GM12878 (cell line): ENCODE data around the gene CMSS1. TPM values are rescaled to one million over a fixed set of nuclear protein-coding genes. Genes with fewer than 3 reads are reported as not detected.

Experiments
- ATAC-seq: fragments of 200-7000 bp; cut with Tn5 transposase; 3 replicates; pipeline ENCODE4 v1.9.1; 2020; ENCODE audit warnings: mild to moderate bottlenecking, moderate library complexity
- BruUV-seq: library from RNA; stranded (reverse); fragments of 400-500 nt; replicated peaks from 2 replicates; lab custom pipeline; 2021; lab: Mats Ljungman, UMichigan
- CTCF ChIA-PET: fragments of 300-600 bp; sonication (Branson Sonifier 250); formaldehyde crosslinking; extraction: SDS; loops from one replicate; lab custom pipeline; 2021; ENCODE audit warnings: inconsistent platforms; lab: Yijun Ruan, JAX
- POLR2A ChIA-PET: fragments of 350-600 bp; formaldehyde crosslinking; extraction: SDS; loops from one replicate; lab custom pipeline; 2021; ENCODE audit warnings: inconsistent platforms; lab: Charles Lee
- RAD21 ChIA-PET: fragments of 300-600 bp; sonication (Branson Sonifier 250); formaldehyde crosslinking; loops from one replicate; lab custom pipeline; 2023; ENCODE audit warnings: antibody characterized with exemption; ENCODE audit not compliant: unreplicated experiment; lab: Charles Lee
- SMC1A ChIA-PET: fragments of 300-600 bp; sonication (Branson Sonifier 250); formaldehyde crosslinking; loops from one replicate; lab custom pipeline; 2023; ENCODE audit not compliant: unreplicated experiment, uncharacterized antibody; lab: Charles Lee
- DNase-seq: peaks from one replicate; pipeline ENCODE4 v3.0.0-alpha.2; 2011; ENCODE audit warnings: low read depth, low spot score
- FAIRE-seq: peaks from 3 replicates; lab custom pipeline; 2011; peaks lifted over from hg19 to GRCh38; lab: Jason Lieb, UNC
- H2AFZ ChIP-seq: 2 replicates; pipeline ENCODE4 v1.6.0; 2011; ENCODE audit warnings: low read depth, low read length, control low read depth; ENCODE audit not compliant: control insufficient read depth
- H3K27ac ChIP-seq: 2 replicates; pipeline ENCODE4 v1.5.1; 2011; ENCODE audit warnings: control low read depth; ENCODE audit not compliant: control insufficient read depth, insufficient read depth
- H3K27me3 ChIP-seq, 2 experiments: replicated peaks in 1 of 2; 2 replicates each; pipeline versions ENCODE4 v1.6.0 to v1.6.1; 2011; ENCODE audit warnings: low read length in 1 of 2; ENCODE audit not compliant: control insufficient read depth in 2 of 2, insufficient read depth in 2 of 2
- H3K36me3 ChIP-seq, 2 experiments: 2 replicates each; pipeline ENCODE4 v1.5.1; 2011; ENCODE audit warnings: low read length in 1 of 2; ENCODE audit not compliant: control insufficient read depth in 2 of 2, insufficient read depth in 2 of 2
- H3K4me1 ChIP-seq: 2 replicates; pipeline ENCODE4 v1.6.1; 2011; ENCODE audit warnings: mild to moderate bottlenecking, low read length, moderate library complexity, mixed read lengths; ENCODE audit not compliant: control insufficient read depth, insufficient read depth
- H3K4me2 ChIP-seq: 2 replicates; pipeline ENCODE4 v1.6.0; 2011; ENCODE audit warnings: control low read depth; ENCODE audit not compliant: control insufficient read depth, insufficient read depth
- H3K4me3 ChIP-seq: fragments of 200-600 bp; sonication (generic); 2 replicates; pipeline ENCODE4 v1.5.1; 2016
- H3K79me2 ChIP-seq: 2 replicates; pipeline ENCODE4 v1.6.0; 2011; ENCODE audit warnings: low read length; ENCODE audit not compliant: control insufficient read depth, insufficient read depth
- H3K9ac ChIP-seq: 2 replicates; pipeline ENCODE4 v1.8.0; 2011; ENCODE audit warnings: low read length, control low read depth, mixed read lengths; ENCODE audit not compliant: control insufficient read depth, insufficient read depth
- H3K9me3 ChIP-seq: replicated peaks from 3 replicates; pipeline ENCODE4 v1.5.1; 2011; ENCODE audit warnings: mild to moderate bottlenecking, low read length; ENCODE audit not compliant: control insufficient read depth, insufficient read depth
- H4K20me1 ChIP-seq: 2 replicates; pipeline ENCODE4 v1.6.0; 2011; ENCODE audit not compliant: control insufficient read depth, insufficient read depth
- BACH1 ChIP-seq: fragments of 450-650 bp; IDR thresholded peaks from 2 replicates; pipeline ENCODE4 v1.6.1; 2017; ENCODE audit warnings: mild to moderate bottlenecking, borderline replicate concordance
- CHD2 ChIP-seq: IDR thresholded peaks from 2 replicates; pipeline ENCODE4 v1.6.1; 2011; ENCODE audit warnings: low read depth, low read length, improper control_type of control experiment, borderline replicate concordance
- E2F8 ChIP-seq: fragments of 450-650 bp; IDR thresholded peaks from 2 replicates; pipeline ENCODE4 v1.6.1; 2018; ENCODE audit warnings: mild to moderate bottlenecking, low read depth, moderate library complexity; ENCODE audit not compliant: partially characterized antibody
- FOS ChIP-seq: IDR thresholded peaks from 3 replicates; pipeline ENCODE4 v1.6.1; 2011; ENCODE audit warnings: borderline replicate concordance; ENCODE audit not compliant: insufficient read length; ENCODE audit errors: extremely low read depth
- FOXM1 ChIP-seq: IDR thresholded peaks from 2 replicates; pipeline ENCODE4 v1.6.1; 2012; ENCODE audit warnings: low read depth, mild to moderate bottlenecking, inconsistent platforms, low read length, moderate library complexity
- LARP7 ChIP-seq: fragments of 450-650 bp; IDR thresholded peaks from 2 replicates; pipeline ENCODE4 v1.6.1; 2017; ENCODE audit warnings: mild to moderate bottlenecking
- MEF2B ChIP-seq: fragments of 450-650 bp; IDR thresholded peaks from 2 replicates; pipeline ENCODE4 v1.6.1; 2018; ENCODE audit warnings: mild to moderate bottlenecking, moderate library complexity; ENCODE audit not compliant: partially characterized antibody, poor library complexity, severe bottlenecking
- NFYA ChIP-seq: IDR thresholded peaks from 2 replicates; pipeline ENCODE4 v1.6.1; 2011; ENCODE audit warnings: low read depth, mild to moderate bottlenecking, low read length, improper control_type of control experiment, borderline replicate concordance
- NR2C1 ChIP-seq: fragments of 450-650 bp; IDR thresholded peaks from 2 replicates; pipeline ENCODE4 v1.6.1; 2017; ENCODE audit warnings: antibody characterized with exemption, mild to moderate bottlenecking, moderate library complexity
- NRF1 ChIP-seq: conservative IDR thresholded peaks from 2 replicates; pipeline ENCODE4 v1.6.1; 2011; ENCODE audit warnings: mild to moderate bottlenecking, low read depth, low read length, improper control_type of control experiment
- RB1 ChIP-seq: fragments of 450-650 bp; formaldehyde crosslinking; IDR thresholded peaks from 2 replicates; pipeline ENCODE4 v1.6.1; 2017; ENCODE audit warnings: mild to moderate bottlenecking, borderline replicate concordance
- SMAD5 ChIP-seq: IDR thresholded peaks from 2 replicates; pipeline ENCODE4 v1.6.1; 2016; ENCODE audit warnings: antibody characterized with exemption, low read depth
- SUPT20H ChIP-seq: IDR thresholded peaks from 2 replicates; pipeline ENCODE4 v1.6.1; 2011; ENCODE audit warnings: low read depth, mild to moderate bottlenecking, low read length, moderate library complexity, borderline replicate concordance; ENCODE audit not compliant: control insufficient read depth
- TCF12 ChIP-seq: IDR thresholded peaks from 2 replicates; pipeline ENCODE4 v1.6.1; 2011; ENCODE audit warnings: low read depth, mild to moderate bottlenecking, low read length
- WGBS: methylation state at CpG from one replicate; pipeline ENCODE4 v1.1.6; 2016; ENCODE audit warnings: low lambda C conversion rate; ENCODE audit not compliant: insufficient replicate concordance, insufficient coverage; ENCODE audit errors: missing lambda C conversion rate; 5-methylcytosine and 5-hydroxymethylcytosine counted together
- in situ Hi-C: fragments of 300-500 bp; cut with MboI; formaldehyde crosslinking; loops from 9 replicates; pipeline ENCODE4 v1.14.3; 2018; ENCODE audit warnings: mixed read lengths
- intact Hi-C: fragments of 100-400 bp; cut with micrococcal nuclease; formaldehyde crosslinking; loops from one replicate; pipeline ENCODE4 v1.14.2; 2022; ENCODE audit not compliant: unreplicated experiment
- polyA plus RNA-seq, 11 experiments: library from polyadenylated mRNA; depleted of rRNA in 4 of 11; unstranded in 6 of 11; stranded (reverse) in 5 of 11; fragments of >200 nt; fragmentation: Nextera tagmentation in 4 of 11; fragmentation: Illumina TruSeq in 1 of 11; extraction: Ambion mirVana in 4 of 11; extraction: Trizol in 1 of 11; gene quantifications; 1 replicate in 1 of 11; 2 replicates in 10 of 11; pipeline versions ENCODE4 v1.2.1 to v1.2.3, GENCODE V29; 2011 to 2016; ENCODE audit warnings: inconsistent platforms in 2 of 11, missing spikeins in 2 of 11, low read depth in 1 of 11
- total RNA-seq, 4 experiments: library from RNA; depleted of rRNA in 3 of 4; stranded (reverse); fragments of >200 nt in 3 of 4; fragmentation: Illumina TruSeq in 1 of 4; extraction: Trizol in 1 of 4; gene quantifications; 2 replicates each; pipeline versions ENCODE4 v1.2.1 to v1.2.3, GENCODE V29; 2013 to 2021
- TF ChIP-seq, protein P1 (sequence below): IDR thresholded peaks from 2 replicates; pipeline ENCODE4 v1.6.1; 2011; ENCODE audit warnings: mild to moderate bottlenecking, low read depth, low read length, moderate library complexity; ENCODE audit not compliant: insufficient replicate concordance

The CMSS1 gene
- total and polyA plus RNA-seq, 10 of the 15 experiments (the other 5 are each of a cell fraction or from before 2014, with no cell fraction given) = 31.0 to 118 (median 70.1) TPM

GRCh38 chr3:99776516-99777209 is 41.0 kb upstream of the CMSS1 start (continued):
- TF ChIP-seq E2F8 = no peak
- TF ChIP-seq TCF12 = no peak
- TF ChIP-seq NFYA = no peak
- no peak for TF ChIP-seq MEF2B
- no peak for TF ChIP-seq NR2C1
- no peak for TF ChIP-seq FOS
- TF ChIP-seq RB1 = no peak

GRCh38 chr3:99777210-99777549 is 40.5 kb upstream of the CMSS1 start:
- CTCF ChIA-PET = interaction anchor here (1.3 kb wide), 1 partner anchor 31 kb away, joined by 3 read pairs; no protein-coding TSS in a partner anchor
- DNase-seq = no peak
- Histone ChIP-seq H3K4me3 (no peak overlapping the region), H3K79me2 (no peaks in the 10 kb centered on the region), H4K20me1 (no peaks in the 10 kb centered on the region), H2AFZ (no peak overlapping the region), H3K36me3 (no peaks in the 10 kb centered on the region), H3K9ac (no peak overlapping the region), H3K4me2 (no peak overlapping the region), H3K27me3 (no peaks in the 10 kb centered on the region; a peak in 1 of 4 replicates), H3K4me1 (no peaks in the 10 kb centered on the region), H3K9me3 (no peaks in the 10 kb centered on the region), H3K27ac (no peak overlapping the region)
- intact Hi-C loops (no loop called here), in situ Hi-C loops (no loop called here)
- ATAC-seq = no peak
- RAD21 ChIA-PET = no interaction called here
- SMC1A ChIA-PET = no interaction called here
- WGBS = 23% methylated on average over 2 of the region's 2 CpGs
- no TSS peak for BruUV-seq
- no peak for TF ChIP-seq NRF1
- no peak for TF ChIP-seq FOXM1
- no peak for TF ChIP-seq SMAD5
- TF ChIP-seq SUPT20H = no peak
- TF ChIP-seq, protein P1, sequence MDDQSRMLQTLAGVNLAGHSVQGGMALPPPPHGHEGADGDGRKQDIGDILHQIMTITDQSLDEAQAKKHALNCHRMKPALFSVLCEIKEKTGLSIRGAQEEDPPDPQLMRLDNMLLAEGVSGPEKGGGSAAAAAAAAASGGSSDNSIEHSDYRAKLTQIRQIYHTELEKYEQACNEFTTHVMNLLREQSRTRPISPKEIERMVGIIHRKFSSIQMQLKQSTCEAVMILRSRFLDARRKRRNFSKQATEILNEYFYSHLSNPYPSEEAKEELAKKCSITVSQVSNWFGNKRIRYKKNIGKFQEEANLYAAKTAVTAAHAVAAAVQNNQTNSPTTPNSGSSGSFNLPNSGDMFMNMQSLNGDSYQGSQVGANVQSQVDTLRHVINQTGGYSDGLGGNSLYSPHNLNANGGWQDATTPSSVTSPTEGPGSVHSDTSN = no peak
- no peak for TF ChIP-seq LARP7
- TF ChIP-seq BACH1 = no peak
- TF ChIP-seq CHD2 = no peak
- POLR2A ChIA-PET = no interaction called here
- no peak for FAIRE-seq
